ENCODE data around the gene JAK3. TPM values are rescaled to one million over a fixed set of nuclear protein-coding genes. Genes with fewer than 3 reads are reported as not detected.

The JAK3 gene
- total RNA-seq, 1 donor from 2014 or later, result 256 TPM

DNA sequence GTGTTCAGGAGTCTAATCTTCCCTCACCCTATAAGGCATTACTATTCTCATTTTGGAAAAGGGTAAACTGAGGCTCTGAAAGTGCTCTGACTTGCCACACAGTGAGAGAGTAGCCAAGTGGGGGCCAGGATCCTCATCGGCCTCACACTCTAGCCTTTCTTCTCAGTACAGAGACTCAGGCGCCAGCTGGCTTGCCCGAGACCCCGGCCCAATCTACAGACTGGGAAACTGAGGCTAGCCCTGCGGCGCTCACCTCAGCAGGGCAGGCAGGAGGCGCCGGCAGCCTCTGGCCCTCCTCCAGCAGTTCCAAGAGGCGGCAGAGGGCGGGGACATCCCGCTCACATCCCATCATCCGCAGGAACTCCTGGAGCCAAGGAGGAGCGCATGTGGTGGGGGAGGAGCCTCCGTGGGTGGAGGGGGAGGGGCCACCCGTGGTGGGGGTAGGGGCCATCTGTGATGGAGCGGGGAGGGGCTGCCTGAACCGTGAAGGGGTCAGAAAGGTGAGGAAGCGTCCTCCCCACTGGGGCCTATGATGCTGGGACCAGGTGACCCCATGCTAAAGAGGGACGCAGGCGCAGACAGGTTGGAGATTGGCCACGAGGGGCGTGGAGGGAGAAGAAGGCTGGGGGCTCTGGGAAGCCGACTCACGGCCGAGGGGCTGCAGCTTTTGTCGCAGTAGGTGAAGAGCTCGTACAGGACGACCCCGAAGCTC, 17.8 kb downstream of the JAK3 start:
- ATAC-seq (ENCODE audit: low read depth) (no peak), DNase-seq (no peak)
- peaks cover 70% of the 10 kb centered on the region for H3K36me3 Mint-ChIP-seq (ENCODE audit: low read depth)
- no peak overlapping the region for H3K27ac Mint-ChIP-seq
- TF ChIP-seq, protein P1, sequence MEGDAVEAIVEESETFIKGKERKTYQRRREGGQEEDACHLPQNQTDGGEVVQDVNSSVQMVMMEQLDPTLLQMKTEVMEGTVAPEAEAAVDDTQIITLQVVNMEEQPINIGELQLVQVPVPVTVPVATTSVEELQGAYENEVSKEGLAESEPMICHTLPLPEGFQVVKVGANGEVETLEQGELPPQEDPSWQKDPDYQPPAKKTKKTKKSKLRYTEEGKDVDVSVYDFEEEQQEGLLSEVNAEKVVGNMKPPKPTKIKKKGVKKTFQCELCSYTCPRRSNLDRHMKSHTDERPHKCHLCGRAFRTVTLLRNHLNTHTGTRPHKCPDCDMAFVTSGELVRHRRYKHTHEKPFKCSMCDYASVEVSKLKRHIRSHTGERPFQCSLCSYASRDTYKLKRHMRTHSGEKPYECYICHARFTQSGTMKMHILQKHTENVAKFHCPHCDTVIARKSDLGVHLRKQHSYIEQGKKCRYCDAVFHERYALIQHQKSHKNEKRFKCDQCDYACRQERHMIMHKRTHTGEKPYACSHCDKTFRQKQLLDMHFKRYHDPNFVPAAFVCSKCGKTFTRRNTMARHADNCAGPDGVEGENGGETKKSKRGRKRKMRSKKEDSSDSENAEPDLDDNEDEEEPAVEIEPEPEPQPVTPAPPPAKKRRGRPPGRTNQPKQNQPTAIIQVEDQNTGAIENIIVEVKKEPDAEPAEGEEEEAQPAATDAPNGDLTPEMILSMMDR (IDR thresholded peaks at IDR 0.05), result no peak
- H3K27me3 Mint-ChIP-seq, result no peaks in the 10 kb centered on the region
- POLR2A ChIA-PET, result interaction anchor here (0.5 to 2.5 kb wide), 5 partner anchors 13 to 317 kb away, joined by 3 to 11 read pairs (median 3); partner anchors contain the start of gene JAK3
- no peak overlapping the region for H3K4me3 Mint-ChIP-seq
- no peaks in the 10 kb centered on the region for H3K9me3 Mint-ChIP-seq
- CTCF ChIA-PET, result no interaction called here
- H3K4me1 Mint-ChIP-seq, result no peaks in the 10 kb centered on the region
- intact Hi-C loops (cut with micrococcal nuclease), result no loop called here

DNA sequence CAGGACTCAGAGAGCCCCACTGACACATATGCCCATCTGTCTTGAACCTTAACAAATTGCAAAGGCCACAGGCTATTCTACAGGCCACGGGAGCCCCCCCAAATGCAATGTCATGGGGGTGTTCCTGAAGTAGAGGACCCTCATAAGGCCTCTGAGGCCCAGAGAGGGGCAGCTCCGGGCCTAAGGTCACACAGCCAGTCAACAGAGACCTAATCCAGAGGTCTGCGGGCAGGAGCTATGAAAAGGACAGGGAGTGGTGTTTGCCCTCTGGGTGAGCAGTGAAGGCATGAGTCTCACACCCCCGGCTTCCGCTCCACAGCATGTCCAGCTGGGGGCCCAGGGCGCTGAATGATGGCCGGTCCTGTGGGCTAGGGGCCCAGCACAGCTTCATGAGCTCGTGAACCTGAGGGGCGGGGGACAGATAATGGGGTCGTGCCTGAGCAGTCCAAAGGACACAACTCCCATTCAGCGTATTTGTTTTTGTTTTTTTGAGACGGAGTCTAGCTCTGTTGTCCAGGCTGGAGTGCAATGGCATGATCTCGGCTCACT, 21.2 kb downstream of the JAK3 start:
- TF ChIP-seq, protein P1 (IDR thresholded peaks at IDR 0.05), result no peak
- no peak overlapping the region for H3K27ac Mint-ChIP-seq
- intact Hi-C loops (cut with micrococcal nuclease), result no loop called here
- DNase-seq, result no peak
- H3K27me3 Mint-ChIP-seq, result no peaks in the 10 kb centered on the region
- no peaks in the 10 kb centered on the region for H3K4me1 Mint-ChIP-seq
- no peak for ATAC-seq (ENCODE audit: low read depth)
- ChIA-PET CTCF (interaction anchor here (0.5 to 0.7 kb wide), 2 partner anchors 29 kb away, joined by 3 read pairs; no protein-coding TSS in a partner anchor), POLR2A (interaction anchor here (1.1 to 2.9 kb wide), 2 partner anchors 24 to 26 kb away, joined by 3 to 15 read pairs; no protein-coding TSS in a partner anchor)
- peaks cover 47% of the 10 kb centered on the region for H3K36me3 Mint-ChIP-seq (ENCODE audit: low read depth)
- no peaks in the 10 kb centered on the region for H3K9me3 Mint-ChIP-seq
- H3K4me3 Mint-ChIP-seq, result no peak overlapping the region

DNA sequence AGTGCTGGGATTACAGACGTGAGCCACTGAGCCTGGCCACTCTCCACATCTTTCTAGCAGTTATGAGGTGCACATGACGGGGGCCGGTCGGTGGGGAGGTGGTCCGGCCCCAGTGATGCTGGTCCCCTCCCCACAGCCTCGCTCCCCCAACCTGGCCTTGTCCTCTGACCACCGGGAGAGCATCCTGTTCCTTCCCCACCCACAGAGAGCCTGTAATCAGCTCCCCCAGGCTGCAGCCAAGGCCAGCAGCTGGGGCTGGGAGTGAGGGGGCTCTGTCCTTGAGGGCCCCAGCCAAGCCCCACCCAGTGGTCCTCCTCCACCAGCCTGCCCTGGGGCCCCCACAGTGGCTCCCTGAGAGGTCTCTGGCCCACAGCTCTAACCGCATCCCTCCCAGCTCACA, 23.4 kb downstream of the JAK3 start:
- no peak overlapping the region for H3K27ac Mint-ChIP-seq
- POLR2A ChIA-PET, result interaction anchor here (0.6 to 1.5 kb wide), 5 partner anchors 16 to 269 kb away, joined by 3 to 10 read pairs (median 4); partner anchors contain the start of gene JAK3
- ATAC-seq (ENCODE audit: low read depth), result no peak

DNA sequence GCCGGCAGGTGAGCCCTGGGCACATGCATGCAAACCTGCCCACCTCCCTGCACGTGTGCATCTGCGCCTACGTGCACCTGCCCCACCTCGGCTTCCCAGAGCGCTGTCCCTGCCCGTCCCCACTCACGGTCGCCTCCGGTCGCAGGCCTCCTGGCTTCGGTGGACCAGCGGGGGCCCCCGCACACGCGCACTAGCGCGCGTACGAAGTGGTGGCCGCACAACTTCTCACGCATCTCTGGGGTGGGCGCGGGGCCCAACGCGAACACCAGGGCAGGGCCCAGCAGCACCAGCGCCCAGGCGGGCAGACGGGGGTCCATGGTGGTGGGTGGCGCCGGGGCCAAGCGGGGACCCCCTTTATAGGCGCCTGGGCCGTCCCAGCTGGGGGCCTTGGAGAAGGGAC, 26.6 kb downstream of the JAK3 start, which contains the start of gene INSL3:
Gene INSL3, minus strand, starts transcription at position 330 of the 400 bp plus-strand sequence. Its CDS starts 13 bp downstream, at position 317.
- DNase-seq (no peak), ATAC-seq (ENCODE audit: low read depth) (no peak)
- H3K9me3 Mint-ChIP-seq, result no peaks in the 10 kb centered on the region
- intact Hi-C loops (cut with micrococcal nuclease), result no loop called here
- H3K27ac Mint-ChIP-seq, result no peak within 1 kb of the TSS
- H3K4me3 Mint-ChIP-seq, result no peak within 1 kb of the TSS
- no peaks in the 10 kb centered on the region for H3K4me1 Mint-ChIP-seq
- H3K36me3 Mint-ChIP-seq (ENCODE audit: low read depth), result peaks cover 11% of the 10 kb centered on the region
- H3K27me3 Mint-ChIP-seq, result no peaks in the 10 kb centered on the region
- POLR2A ChIA-PET, result interaction anchor here (0.7 kb wide), 3 partner anchors 69 to 432 kb away, joined by 4 to 7 read pairs (median 6); no protein-coding TSS in a partner anchor
- CTCF ChIA-PET, result no interaction called here
- TF ChIP-seq, protein P1 (IDR thresholded peaks at IDR 0.05), result no peak

More for the DNA sequence above, 23.4 kb downstream of the JAK3 start:
- CTCF ChIA-PET, result interaction anchor here (1.0 kb wide), 2 partner anchors 14 to 35 kb away, joined by 3 read pairs; partner anchors contain the start of gene RPL18A
- TF ChIP-seq, protein P1 (IDR thresholded peaks at IDR 0.05), result no peak
- intact Hi-C loops (cut with micrococcal nuclease), result no loop called here
- no peak overlapping the region for H3K4me3 Mint-ChIP-seq
- H3K4me1 Mint-ChIP-seq, result no peaks in the 10 kb centered on the region
- H3K27me3 Mint-ChIP-seq, result no peaks in the 10 kb centered on the region
- no peaks in the 10 kb centered on the region for H3K9me3 Mint-ChIP-seq
- peaks cover 30% of the 10 kb centered on the region for H3K36me3 Mint-ChIP-seq (ENCODE audit: low read depth)
- DNase-seq, result no peak
